ENCODE data around the gene STK10.
"Not testable (repeated sequence)": the region's sequence is repeated elsewhere in the genome, so short reads cannot be mapped to it uniquely, and the experiment has no call there.

STK10 gene

DNA sequence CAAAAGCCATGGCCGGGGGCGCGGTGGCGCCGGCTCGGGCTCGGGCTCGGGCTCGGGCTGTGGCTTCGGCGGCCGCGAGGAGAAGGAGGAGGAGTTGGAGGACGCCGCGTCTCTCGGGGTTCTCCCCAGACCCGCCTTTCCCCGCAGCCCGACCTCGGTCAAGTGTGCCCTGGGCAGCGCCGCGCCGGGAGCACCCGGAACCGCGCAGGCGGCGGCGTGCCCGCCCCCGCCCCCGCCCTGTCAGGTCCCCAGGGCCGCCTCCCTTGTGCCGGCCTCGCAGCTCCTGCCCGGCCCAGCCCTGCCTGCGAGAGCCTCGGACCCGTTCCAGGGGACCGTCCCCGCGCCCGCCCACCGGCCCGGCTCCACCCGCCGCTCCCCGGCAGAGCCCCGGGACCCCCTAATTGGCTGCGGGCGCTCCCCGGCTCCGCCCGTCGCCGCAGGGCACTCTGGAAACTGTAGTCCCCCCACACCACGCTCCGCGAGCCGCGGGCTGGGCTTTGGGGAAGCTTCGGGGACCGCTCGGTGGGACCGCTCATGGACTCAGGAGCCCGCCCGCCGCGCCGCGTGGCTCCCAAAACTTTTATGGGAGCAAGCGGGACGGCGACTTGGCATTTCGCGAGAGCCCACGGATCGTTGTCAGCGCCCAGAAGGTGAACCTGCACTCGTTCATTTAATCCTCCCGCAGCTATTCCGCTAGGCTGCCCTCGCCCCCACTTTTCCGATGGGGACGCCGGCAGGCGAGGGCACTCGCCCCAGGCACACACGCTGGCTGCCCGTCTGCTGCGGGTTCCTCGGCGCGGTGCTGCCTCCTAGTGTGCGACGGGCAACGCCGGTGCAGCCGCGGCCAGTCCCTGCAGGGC, at the start of gene STK10:
Gene STK10 (minus strand): TSS at position 192 of the 860 bp plus-strand sequence. CDS start 182 bp downstream, at position 10.
- DNase-seq (ENCODE audit: low read depth), result peak; percentile 90

DNA sequence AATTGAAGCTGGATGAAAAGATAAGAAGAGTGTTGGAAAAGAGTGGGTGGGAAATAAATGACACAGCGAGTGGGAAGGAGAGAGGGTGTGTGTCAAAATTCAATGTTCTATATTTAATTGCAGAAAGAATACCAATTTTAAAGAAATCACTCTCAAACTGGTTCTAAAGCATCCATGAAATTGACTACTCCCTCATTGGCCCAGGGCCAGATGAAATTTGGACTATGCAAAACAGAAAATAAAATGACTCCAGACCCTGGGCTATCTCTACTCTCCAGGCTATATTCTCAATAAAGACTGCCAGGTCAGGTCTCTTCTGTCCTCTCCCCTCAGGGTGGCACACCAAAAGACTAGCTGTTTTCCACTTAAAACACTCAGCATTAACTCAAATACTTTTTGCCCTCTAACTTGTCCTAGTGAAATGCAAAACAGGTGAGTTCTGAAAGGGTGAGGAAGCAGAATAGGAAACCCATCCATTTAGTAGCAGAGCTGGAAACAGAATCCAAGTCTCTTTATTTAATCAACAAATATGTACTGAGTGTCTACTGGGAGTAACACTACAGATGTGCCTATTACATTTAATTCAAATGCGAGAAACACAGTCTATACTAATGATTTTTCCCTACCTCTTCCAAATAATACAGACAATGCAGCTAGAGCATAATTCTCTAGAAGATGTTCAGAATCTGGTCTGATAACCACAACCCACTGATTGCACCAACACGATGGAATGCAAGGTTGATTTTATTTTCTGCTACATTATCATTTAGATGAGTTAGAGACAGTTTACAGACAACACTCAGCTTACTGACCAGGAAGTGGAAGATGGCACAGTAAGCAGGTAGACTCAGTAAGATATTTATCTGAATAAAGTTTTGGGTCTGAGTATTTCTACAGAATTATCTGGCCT, 48.1 kb upstream of the STK10 start:
- no peak for DNase-seq (ENCODE audit: low read depth)

- DNase-seq (ENCODE audit: low read depth), result no peak
Measured at GRCh38 chr5:172235132-172235780, 47.2 kb upstream of the STK10 start.

DNA sequence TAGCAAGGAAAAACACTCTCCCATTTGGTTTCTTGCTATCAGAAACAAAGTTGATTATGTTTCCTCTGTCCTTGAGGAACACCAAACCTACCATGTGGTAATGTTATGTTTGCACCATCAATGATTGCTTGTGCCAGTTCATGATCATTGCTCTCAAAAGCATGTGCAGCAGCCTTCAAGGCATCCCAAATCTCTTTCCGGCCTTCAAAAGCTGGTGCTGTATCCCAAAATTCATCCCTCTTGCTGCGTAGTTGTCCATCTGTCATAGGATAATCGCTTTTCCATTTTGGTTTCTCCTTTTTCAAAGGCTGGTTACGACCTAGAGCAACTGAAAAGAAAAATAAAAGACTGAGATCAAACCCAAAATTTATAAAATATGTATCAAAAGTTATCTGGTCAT, 46.0 kb upstream of the STK10 start:
- no peak for DNase-seq (ENCODE audit: low read depth)

DNA sequence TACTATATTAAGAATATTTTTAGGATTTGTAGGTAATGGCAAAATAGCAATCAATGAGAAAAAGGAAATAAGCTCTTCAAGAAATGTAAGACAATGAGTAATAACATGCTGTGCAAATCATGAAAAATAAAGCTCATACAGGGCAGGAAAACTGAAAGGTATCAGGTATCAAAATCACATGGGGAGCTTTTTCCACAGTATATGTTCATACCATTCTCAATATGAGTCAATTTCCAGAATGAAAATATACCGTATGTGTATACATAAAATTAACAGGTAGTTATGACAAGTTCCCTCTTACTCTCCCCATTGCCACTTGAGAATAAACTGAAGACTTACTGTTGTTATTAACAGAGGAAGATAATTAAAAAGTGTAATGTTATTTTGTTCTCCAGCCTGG, 41.9 kb upstream of the STK10 start:
- no peak for DNase-seq (ENCODE audit: low read depth)

GRCh38 chr5:172224996-172225395, 37.0 kb upstream of the STK10 start:
- DNase-seq (ENCODE audit: low read depth), result no peak

GRCh38 chr5:172223901-172224873, 36.2 kb upstream of the STK10 start:
- DNase-seq (ENCODE audit: low read depth), result peak; percentile 61

GRCh38 chr5:172219296-172219695, 31.3 kb upstream of the STK10 start:
- no peak for DNase-seq (ENCODE audit: low read depth)

DNA sequence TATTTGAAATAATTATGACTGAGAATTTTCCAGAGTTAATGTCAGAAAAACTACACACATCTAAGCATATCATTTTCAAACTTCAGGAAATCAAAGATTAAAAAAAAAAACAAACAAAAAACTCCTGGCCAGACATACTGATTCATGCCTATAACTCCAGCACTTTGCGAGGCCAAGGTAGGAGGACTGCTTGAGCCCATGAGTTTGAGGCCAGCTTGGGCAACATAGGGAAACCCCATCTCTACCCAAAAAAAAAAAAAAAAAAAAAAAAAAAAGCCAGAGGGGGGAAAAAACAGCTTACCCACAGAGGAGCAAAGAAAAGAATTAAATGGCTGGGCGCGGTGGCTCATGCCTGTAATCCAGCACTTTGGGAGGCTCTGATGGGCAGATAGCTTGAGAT, 28.3 kb upstream of the STK10 start:
- DNase-seq (ENCODE audit: low read depth), result no peak

DNA sequence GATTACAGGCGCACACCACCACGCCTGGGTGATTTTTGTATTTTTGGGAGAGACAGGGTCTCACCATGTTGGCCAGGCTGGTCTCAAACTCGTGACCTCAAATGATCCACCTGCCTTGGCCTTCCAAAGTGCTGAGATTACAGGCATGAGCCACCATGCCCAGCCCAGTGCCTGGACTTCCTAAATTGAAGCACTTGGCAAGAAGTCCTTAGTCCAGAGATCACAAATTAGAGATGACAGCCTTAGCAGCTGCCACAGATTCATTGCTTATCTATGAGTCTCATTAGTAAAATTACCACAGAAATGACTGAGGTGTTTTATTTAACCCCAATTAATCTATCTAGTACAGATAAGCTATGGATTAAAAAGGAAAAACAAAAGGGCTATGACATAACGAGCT, 25.1 kb upstream of the STK10 start:
- DNase-seq (ENCODE audit: low read depth), result no peak

GRCh38 chr5:172211676-172212075, 23.7 kb upstream of the STK10 start:
- no peak for DNase-seq (ENCODE audit: low read depth)

DNA sequence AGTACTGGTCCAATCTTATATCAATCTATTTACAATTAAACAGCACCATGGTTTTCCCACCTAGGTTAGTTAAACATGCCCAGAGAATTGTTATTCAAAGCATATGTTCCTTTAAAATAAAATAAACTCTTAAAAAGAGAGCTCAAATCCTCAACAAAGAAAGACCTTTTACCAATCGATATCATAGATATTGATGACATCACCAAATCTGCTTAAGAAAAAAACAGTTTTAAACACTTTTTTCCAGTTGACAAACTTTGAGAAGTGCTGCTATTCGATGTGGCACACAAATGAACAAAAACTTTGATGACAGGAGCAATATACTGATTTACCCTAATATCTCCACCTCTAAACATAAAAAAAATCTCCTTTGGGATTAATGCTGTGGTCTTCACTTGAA, 21.7 kb upstream of the STK10 start:
- DNase-seq (ENCODE audit: low read depth), result no peak

- DNase-seq (ENCODE audit: low read depth), result no peak
Measured at GRCh38 chr5:172207511-172207910, 19.5 kb upstream of the STK10 start.

- not testable (repeated sequence) for DNase-seq (ENCODE audit: low read depth)
Measured at GRCh38 chr5:172205984-172206383, 18.0 kb upstream of the STK10 start.

DNA sequence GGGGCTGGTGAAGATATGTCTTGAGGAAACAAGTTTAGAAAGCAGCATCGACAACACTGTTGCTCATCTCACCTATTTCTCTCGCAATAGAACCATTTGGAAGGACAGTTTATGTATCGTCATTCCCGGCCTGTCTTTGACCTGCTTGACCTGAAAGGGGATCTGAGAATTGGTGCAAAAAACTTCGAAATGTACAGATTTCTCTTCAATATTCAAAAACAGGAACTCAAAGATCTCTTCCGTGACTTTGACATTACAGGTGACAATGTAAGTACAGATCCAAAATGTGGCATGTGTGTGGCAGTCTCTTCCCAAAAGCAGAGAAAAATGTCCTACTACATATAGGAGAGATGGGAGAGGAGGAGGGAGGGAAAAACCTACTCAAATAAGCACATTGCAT, 12.5 kb upstream of the STK10 start:
- no peak for DNase-seq (ENCODE audit: low read depth)

- no peak for DNase-seq (ENCODE audit: low read depth)
Measured at GRCh38 chr5:172199446-172199845, 11.4 kb upstream of the STK10 start.

DNA sequence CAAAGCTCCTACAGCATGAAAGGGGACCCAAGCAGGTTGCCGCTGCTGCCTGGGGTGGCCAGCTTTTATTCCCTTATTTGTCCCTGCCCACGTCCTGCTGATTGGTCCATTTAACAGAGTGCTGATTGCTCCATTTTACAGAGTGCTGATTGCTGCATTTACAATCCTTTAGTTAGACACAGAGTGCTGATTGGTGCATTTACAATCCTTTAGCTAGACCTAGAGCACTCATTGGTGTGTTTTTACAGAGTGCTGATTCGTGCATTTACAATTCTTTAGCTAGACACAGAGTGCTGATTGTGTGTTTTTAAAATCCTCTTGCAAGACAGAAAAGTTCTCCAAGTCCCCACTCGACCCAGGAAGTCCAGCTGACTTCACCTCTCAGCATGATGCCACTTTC, 9.8 kb upstream of the STK10 start:
- DNase-seq (ENCODE audit: low read depth), result not testable (repeated sequence)

- DNase-seq (ENCODE audit: low read depth), result no peak
Measured at GRCh38 chr5:172194985-172195774, 7.2 kb upstream of the STK10 start.

- no peak for DNase-seq (ENCODE audit: low read depth)
Measured at GRCh38 chr5:172193872-172194271, 5.8 kb upstream of the STK10 start, which contains the start of gene EFCAB9. TSS of gene EFCAB9 (plus strand) at chr5:172194172. CDS start at chr5:172194173, 1 bp downstream.

GRCh38 chr5:172189693-172190296, 1.8 kb upstream of the STK10 start:
- DNase-seq (ENCODE audit: low read depth), result no peak
